Measurements from ENCODE around the gene PRADC1.
A peak's percentile ranks its signal among the peaks of the same experiment; 100 is the strongest.
"Not testable (repeated sequence)": the region's sequence is repeated elsewhere in the genome, so short reads cannot be mapped to it uniquely, and the experiment has no call there.

The PRADC1 gene

GRCh38 chr2:73233154-73233931, at the start of gene PRADC1:
Gene PRADC1, minus strand, starts transcription at chr2:73233239. Its CDS starts 79 bp downstream, at chr2:73233160.
- peak; percentile 96 for DNase-seq

DNA sequence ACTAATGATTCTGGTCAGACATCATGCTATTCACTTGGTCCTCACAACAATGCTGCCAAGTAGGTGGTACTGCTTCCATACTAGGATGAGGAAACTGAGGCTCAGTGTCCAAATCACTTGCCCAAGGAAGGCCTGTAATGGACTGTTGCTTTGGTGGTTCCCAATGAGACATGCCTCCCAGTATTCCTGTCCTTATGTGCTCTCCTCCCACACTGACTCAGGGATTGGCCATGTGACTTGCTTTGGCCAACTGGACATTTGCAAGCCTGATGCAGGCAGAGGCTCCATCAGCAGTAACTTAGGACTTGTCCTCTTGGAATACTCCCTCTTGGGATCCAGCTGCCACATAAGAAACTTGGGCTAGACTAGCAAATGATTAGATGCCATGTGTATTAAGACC, 48.2 kb upstream of the PRADC1 start:
- no peak for DNase-seq

DNA sequence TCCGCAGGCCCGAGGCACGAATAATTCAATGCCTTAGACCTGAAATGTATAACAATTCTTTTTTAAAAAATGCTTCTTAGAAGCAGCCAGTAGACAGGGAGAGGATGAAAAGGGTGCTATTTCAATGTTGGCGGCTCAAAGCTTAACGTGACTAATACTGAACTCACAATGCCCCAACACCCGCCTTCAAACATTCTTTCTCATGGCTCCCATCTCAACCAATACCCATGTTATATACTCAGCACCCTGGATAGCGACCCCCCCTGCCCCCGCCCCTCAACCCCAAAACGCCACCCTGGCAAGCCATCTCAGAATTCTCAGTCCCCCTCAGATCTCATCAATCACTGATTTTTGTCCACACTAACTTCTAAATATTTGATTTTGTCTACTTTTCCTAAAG, 46.8 kb upstream of the PRADC1 start:
- no peak for DNase-seq

GRCh38 chr2:73272270-73272669, 39.2 kb upstream of the PRADC1 start:
- no peak for DNase-seq

- DNase-seq = no peak
Measured at GRCh38 chr2:73269686-73270465, 36.8 kb upstream of the PRADC1 start.

GRCh38 chr2:73268830-73269685, 36.0 kb upstream of the PRADC1 start:
- no peak for DNase-seq

- DNase-seq = no peak
Measured at GRCh38 chr2:73268366-73268829, 35.4 kb upstream of the PRADC1 start.

DNA sequence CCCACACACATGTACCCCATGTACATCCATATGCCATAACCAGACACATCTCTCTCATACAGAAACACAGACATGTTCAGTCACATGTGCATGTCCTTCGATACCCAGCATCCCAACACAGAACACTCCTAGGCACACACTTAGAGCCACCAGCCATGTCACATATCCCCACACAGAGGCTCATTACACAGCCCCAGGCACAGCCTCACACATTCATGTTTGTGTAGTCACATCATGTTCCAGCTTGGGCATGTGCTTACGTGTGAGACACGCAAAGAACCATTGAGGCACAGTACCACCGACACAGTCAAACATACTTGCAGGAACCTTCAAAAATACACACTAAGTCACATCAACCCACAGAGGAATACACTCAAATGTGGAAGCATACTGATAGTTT, 34.0 kb upstream of the PRADC1 start:
- DNase-seq = no peak

- DNase-seq = no peak
Measured at GRCh38 chr2:73266061-73266901, 33.2 kb upstream of the PRADC1 start.

DNA sequence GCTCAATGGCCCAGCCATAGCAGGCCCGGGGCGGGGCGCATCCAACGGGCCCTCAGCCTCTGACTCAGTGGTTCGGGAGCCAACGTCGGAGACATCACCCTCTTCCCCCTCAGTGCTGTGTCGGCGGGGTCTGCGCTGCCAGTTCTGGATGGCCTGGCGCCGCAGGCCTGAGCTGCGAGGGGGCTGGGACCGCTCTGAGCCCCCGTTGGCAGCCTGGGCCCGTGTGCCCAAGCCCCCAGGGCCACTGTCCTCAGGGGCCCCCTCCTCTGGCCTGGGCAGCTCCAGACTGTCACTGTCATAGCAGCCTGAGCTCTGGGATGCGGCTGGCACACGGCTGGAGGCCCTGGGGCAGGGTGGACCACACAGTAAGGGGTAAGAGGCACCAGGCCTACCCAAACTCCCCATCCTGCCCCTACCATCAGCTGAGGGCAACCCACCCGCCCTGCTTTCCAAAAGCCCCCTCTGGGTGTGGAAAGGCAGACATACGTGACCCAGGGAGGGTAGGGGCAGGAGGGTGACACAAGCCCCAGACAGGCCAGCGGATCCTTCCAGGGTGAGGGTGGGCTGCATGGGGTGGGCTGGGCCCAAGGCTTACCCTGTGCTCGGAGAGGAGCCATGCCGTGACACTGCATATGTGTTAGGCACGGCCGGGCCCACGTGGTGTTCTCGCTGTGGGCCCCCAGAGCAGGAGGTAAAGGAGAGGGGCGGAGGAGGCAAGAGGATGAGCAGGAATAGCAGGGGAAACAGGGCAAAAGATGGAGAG, 32.4 kb upstream of the PRADC1 start:
- DNase-seq = no peak

GRCh38 chr2:73264783-73265182, 31.7 kb upstream of the PRADC1 start:
- no peak for DNase-seq

DNA sequence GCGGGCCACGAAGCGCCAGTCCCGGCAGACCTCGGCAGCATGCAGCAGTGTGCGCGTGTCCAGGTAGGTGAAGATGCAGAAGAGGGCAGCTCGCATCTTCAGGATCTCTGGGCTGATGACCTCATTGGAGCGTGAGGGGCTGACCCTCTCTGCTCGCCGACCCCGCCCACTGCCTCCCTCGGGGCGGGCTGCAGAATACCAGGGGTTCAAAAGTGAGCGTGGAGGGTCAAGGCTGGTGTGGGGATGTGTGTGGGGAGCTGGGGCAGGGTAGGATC, 31.2 kb upstream of the PRADC1 start:
- no peak for DNase-seq

GRCh38 chr2:73263540-73264331, 30.7 kb upstream of the PRADC1 start:
- DNase-seq = no peak

DNA sequence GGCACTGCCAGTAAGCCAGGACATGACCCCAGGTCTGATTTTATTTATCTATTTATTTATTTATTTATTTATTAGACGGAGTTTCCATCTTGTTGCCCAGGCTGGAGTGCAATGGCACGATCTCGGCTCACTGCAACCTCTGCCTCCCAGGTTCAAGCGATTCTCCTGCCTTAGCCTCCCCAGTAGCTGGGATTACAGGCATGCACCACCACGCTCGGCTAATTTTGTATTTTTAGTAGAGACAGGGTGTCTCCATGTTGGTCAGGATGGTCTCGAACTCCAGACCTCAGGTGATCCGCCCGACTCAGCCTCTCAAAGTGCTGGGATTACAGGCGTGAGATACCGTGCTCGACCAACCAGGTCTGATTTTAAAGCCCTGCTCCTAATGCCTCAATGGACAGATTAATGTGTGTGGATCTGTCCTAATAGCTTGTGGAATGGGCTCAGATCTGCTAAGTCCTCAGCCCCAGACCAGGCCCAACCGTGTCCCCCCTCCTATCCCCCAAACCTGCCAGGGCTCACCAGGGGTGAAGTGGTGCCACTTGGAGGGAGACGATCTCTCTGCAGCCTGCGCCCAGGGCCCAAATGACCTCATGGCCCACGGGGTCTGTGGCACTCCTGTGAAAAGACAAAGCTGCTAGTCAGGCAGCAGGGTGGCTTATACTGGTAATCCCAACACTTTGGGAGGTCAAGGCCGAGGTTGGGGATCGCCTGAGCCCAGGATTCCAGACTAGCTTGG, 29.8 kb upstream of the PRADC1 start:
- DNase-seq = not testable (repeated sequence)

GRCh38 chr2:73262108-73262651, 29.1 kb upstream of the PRADC1 start:
- DNase-seq = no peak

DNA sequence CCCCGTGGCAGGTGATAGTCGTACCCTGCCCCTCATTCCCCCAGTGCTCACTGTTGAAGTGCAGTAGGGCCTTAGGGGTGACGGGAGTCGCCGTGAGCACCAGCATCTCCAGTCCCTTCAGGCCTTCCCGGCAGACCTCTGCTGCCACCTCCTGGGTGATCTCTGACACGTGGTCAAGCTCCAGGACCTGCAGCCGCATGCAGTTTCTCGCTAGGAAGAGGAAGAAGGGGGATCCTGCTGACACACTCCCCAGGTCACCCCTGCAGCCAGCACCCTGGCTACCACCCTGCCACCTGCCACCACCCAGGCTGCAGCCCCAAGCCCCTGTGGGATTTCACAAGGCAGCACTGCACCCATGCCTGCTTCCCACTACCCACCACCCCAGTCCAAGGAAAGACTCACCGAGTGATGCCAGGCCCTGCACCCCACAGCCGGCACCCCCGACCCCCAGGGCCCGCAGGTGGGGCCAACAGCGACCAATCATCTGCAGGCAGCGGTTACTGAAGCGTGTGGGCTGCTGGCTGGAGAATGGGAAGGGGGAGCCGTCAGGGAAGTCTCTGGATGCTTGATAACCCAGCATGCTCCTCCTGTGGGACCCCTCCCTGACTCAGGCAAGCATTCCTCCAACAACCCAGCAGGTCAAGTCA, 27.4 kb upstream of the PRADC1 start:
- no peak for DNase-seq

GRCh38 chr2:73259704-73260337, 26.8 kb upstream of the PRADC1 start:
- DNase-seq = no peak

DNA sequence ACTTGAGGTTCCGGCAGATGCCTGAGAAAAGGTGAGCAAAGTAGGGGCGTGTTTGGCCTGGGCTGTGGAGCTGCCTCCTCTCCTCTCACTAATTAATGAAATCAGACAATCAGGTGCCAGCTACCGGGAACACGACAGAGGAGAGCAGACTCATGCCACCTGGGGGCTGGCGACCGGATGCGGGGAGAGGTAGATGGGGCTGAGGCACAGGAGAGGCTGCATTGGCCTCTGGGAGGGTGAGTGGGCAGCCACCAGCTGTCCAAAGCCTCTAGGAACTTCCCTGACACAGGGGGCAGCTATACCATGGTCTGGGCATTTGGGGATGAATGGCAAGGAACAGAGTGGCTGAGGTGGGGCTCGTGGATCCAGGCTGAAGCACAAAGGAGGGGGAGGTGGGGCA, 26.2 kb upstream of the PRADC1 start:
- no peak for DNase-seq

- DNase-seq = no peak
Measured at GRCh38 chr2:73258913-73259215, 25.8 kb upstream of the PRADC1 start.
